ENCODE data around the gene TP53RK. TPM values are rescaled to one million over a fixed set of nuclear protein-coding genes. Genes with fewer than 3 reads are reported as not detected.
"Not testable (repeated sequence)": the region's sequence is repeated elsewhere in the genome, so short reads cannot be mapped to it uniquely, and the experiment has no call there.

The TP53RK gene
- total RNA-seq, 2 experiments from 2014 or later = 14.8 to 20.9 TPM

DNA sequence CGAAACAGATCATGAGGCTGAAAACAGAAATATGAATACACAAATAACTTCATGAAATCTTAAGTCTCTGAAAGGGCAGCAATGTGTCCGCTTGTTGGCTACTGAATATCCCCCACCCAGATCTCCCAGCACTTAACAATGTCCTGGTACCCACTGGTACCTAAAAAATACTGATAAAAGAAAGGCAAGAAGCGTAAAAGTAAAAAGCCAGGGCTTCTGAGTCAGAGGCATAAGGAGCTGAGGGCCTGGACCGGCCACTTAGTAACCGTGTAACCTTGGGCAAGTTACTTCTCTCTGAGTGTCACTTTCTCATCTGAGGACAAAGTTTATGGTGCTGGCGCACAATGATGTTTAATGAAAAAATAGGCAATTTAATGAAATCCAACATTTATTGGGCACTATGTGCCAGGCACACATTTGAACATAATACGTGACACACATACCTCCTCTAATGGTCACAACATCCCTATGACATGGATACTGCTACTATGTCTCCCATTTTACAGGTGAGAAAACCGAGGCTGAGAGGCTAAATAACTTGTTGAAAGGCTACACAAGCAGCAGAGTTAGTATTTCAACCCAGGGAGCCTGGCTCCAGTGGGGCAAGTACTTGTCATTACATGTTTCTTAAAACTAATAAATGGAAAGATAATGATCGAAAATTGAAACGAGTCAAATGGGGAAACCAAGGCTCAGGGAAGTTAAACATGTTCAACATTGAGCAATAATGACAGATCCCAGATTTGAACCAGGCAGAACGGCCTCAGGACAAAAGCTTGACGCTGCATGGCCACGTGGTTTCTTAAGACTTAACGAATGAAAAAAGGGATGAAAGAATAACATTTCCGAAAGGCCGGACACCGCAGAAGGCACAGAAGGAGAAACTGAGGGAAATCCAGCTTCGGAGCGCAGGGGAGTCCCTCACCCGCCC is 828 bp downstream of the TP53RK start:
- ATAC-seq = no peak
- Mint-ChIP-seq H3K9me3 (ENCODE audit: low read depth) (no peaks in the 10 kb centered on the region), H3K36me3 (peaks cover 27% of the 10 kb centered on the region), H3K27me3 (no peaks in the 10 kb centered on the region), H3K4me3 (peak overlapping the region; percentile 95), H3K4me1 (peaks cover 46% of the 10 kb centered on the region), H3K27ac (peak overlapping the region; percentile 85)
- CTCF ChIA-PET = interaction anchor here (0.6 to 6.0 kb wide), 11 partner anchors 8 to 167 kb away, joined by 3 to 22 read pairs (median 5); no protein-coding TSS in a partner anchor
- DNase-seq = no peak

DNA sequence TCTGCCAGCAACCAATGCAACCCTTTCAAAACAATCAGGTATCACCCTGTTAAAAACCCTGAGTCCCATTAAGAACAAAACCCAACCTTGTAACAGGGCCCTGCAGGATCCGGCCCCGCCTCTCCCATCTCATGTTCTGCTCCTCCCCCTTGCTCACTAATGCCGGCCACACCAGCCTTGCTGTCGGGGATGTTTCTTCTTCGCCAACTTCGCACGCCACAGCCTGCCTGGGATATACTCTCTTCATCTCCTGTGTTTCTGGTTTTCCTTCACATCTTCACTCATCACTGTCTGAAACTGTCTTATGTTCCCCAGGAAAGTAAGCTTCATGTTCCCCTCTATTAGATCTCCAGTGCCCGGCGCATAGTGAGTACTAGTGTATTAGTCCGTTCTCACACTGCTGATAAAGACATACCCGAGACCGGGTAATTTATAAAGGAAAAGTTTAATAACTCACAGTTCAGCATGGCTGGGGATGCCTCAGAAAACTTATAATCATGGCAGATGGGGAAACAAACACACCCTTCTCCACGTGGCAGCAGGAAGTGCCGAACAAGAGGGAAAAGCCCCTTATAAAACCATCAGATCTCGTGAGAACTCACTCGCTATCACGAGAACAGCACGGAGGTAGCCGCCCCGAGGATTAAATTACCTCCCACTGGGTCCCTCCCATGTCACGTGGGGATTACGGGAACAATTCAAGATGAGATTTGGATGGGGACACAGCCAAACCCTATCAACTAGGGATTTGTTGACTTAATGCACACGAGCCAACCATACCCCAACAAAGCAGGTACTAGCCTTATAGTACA is 5.1 kb downstream of the TP53RK start:
- Mint-ChIP-seq H3K27me3 (no peaks in the 10 kb centered on the region), H3K36me3 (peaks cover 23% of the 10 kb centered on the region), H3K4me1 (peaks cover 53% of the 10 kb centered on the region), H3K4me3 (no peak overlapping the region), H3K27ac (peak overlapping the region; percentile 39), H3K9me3 (ENCODE audit: low read depth) (no peaks in the 10 kb centered on the region)
- CTCF ChIA-PET = interaction anchor here (1.6 to 6.2 kb wide), 4 partner anchors 139 to 377 kb away, joined by 3 to 65 read pairs (median 4); no protein-coding TSS in a partner anchor
- no peak for ATAC-seq
- DNase-seq = no peak

GRCh38 chr20:46683668-46683938 is 5.6 kb downstream of the TP53RK start:
- H3K4me1 Mint-ChIP-seq = peaks cover 53% of the 10 kb centered on the region
- DNase-seq (no peak), ATAC-seq (no peak)
- CTCF ChIA-PET = interaction anchor here (1.6 to 6.2 kb wide), 3 partner anchors 139 to 377 kb away, joined by 3 to 65 read pairs (median 4); no protein-coding TSS in a partner anchor
- H3K36me3 Mint-ChIP-seq = peaks cover 23% of the 10 kb centered on the region
- no peaks in the 10 kb centered on the region for H3K27me3 Mint-ChIP-seq
- H3K9me3 Mint-ChIP-seq (ENCODE audit: low read depth) = no peaks in the 10 kb centered on the region
- no peak overlapping the region for H3K4me3 Mint-ChIP-seq
- H3K27ac Mint-ChIP-seq = peak overlapping the region; percentile 39

DNA sequence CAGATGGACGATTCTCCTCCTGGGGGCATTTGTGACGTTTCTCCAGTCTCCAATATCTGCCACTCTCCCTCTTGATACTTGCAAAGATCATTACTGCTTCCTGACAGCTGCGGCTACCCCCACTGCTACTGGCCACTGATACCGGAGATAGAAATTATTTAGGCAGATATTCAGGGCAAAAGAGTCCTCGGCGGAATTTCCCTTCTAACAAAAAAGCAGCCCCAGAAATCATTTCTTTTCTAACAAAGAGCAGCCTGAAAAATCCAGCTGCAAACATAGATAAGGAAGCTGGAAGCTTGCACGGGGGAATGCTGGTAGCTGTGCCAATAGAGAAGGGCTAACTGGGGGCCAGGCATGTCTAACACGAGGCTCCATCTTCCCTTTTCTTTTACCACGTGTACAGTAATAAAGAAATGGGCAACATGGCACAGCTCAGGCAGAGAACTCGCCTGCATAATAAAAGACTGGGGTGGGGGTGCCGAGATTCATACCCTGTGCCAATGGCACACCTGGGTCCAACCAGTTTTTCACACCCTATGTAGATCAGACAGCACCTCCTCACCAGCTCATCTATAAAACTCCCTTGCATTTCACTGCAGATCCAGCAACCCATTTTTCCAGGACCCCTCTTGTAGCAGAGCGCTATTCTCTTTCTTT is 6.1 kb downstream of the TP53RK start:
- ATAC-seq (no peak), DNase-seq (no peak)
- H3K4me1 Mint-ChIP-seq = peaks cover 49% of the 10 kb centered on the region
- no peak overlapping the region for H3K4me3 Mint-ChIP-seq
- no peaks in the 10 kb centered on the region for H3K27me3 Mint-ChIP-seq
- no peaks in the 10 kb centered on the region for H3K9me3 Mint-ChIP-seq (ENCODE audit: low read depth)
- peaks cover 20% of the 10 kb centered on the region for H3K36me3 Mint-ChIP-seq
- no peak overlapping the region for H3K27ac Mint-ChIP-seq
- CTCF ChIA-PET = interaction anchor here (1.1 to 6.2 kb wide), 5 partner anchors 121 to 376 kb away, joined by 3 to 65 read pairs (median 6); no protein-coding TSS in a partner anchor

GRCh38 chr20:46682063-46682821 is 7.0 kb downstream of the TP53RK start:
- ATAC-seq = no peak
- Mint-ChIP-seq H3K36me3 (peaks cover 20% of the 10 kb centered on the region), H3K27ac (no peak overlapping the region), H3K9me3 (ENCODE audit: low read depth) (no peaks in the 10 kb centered on the region), H3K4me3 (no peak overlapping the region), H3K4me1 (peaks cover 41% of the 10 kb centered on the region), H3K27me3 (no peaks in the 10 kb centered on the region)
- no peak for DNase-seq
- CTCF ChIA-PET = interaction anchor here (1.0 to 6.2 kb wide), 10 partner anchors 120 to 376 kb away, joined by 3 to 65 read pairs (median 6); partner anchors contain the start of genes OCSTAMP and ZNF334

DNA sequence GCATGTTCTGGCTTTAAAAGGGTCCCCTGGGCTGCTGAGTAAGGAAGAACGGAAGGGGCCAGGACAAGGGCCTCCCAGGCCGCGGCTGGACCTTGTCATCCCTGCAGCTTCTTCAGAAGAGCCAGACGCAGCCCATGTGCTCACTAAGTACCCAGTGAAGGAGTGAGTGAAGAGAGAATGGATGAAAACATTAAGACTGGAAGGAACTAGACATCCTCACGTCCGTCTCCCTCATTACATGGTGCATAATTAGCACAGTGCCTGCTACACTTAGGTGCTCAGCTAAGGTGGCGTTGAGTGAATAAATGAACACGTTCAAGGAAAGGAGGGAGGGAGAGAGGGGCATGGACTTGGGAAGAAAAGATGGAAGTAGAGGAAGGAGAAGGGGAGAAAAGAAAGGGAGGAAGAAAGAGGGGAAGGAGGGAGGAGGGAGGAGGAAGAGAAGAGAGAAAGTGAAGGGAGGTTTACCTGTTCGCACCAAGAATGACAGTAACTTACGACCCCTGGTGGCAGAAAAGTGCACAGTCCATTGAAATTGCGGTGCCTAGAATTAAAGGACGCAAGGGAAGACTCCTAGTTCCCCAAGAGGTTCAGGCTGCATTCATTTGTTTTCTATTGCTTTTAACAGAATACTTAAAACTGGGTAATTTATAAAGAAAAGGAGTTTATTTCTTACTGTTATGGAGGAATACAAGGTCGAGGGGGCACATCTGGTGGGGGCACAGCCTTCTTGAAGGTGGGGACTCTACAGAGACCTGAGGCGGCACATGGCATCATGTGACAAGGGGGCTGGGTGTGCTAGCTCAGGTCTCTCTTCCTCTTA is 8.0 kb downstream of the TP53RK start:
- peak; percentile 69 for ATAC-seq
- CTCF ChIA-PET = interaction anchor here (0.8 to 6.2 kb wide), 19 partner anchors 8 to 258 kb away, joined by 3 to 65 read pairs (median 5); partner anchors contain the start of genes OCSTAMP, TP53RK and ZNF334
- peak overlapping the region; percentile 45 for H3K27ac Mint-ChIP-seq
- H3K9me3 Mint-ChIP-seq (ENCODE audit: low read depth) = no peaks in the 10 kb centered on the region
- no peak overlapping the region for H3K4me3 Mint-ChIP-seq
- no peaks in the 10 kb centered on the region for H3K27me3 Mint-ChIP-seq
- H3K4me1 Mint-ChIP-seq = peaks cover 32% of the 10 kb centered on the region
- peaks cover 14% of the 10 kb centered on the region for H3K36me3 Mint-ChIP-seq
- DNase-seq = peak; percentile 81

- DNase-seq (no peak), ATAC-seq (no peak)
- H3K4me3 Mint-ChIP-seq = no peak overlapping the region
- CTCF ChIA-PET = interaction anchor here (0.8 to 6.2 kb wide), 18 partner anchors 8 to 258 kb away, joined by 3 to 65 read pairs (median 5); partner anchors contain the start of genes OCSTAMP, TP53RK and ZNF334
- peaks cover 8% of the 10 kb centered on the region for H3K36me3 Mint-ChIP-seq
- no peaks in the 10 kb centered on the region for H3K9me3 Mint-ChIP-seq (ENCODE audit: low read depth)
- H3K27ac Mint-ChIP-seq = no peak overlapping the region
- no peaks in the 10 kb centered on the region for H3K27me3 Mint-ChIP-seq
- H3K4me1 Mint-ChIP-seq = peaks cover 27% of the 10 kb centered on the region
Measured at GRCh38 chr20:46680684-46681031, 8.6 kb downstream of the TP53RK start.

DNA sequence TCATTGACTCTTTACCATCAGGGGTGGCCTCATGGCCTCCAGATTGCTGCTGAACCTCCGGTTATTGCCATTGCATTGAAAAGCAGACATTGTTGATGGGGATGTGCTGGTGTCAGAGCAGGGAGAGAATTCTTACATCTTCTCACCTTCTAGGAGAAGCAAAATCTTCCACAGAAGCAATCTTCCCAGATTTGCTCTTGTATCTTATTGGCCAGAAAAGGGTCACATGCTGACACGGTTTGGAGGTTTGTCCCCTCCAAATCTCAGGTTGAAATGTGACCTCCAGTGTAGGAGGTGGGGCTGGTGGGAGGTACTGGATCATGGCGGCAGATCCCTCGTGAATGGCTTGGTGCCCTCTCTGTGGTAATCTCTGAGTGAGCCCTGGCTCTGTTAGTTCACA is 10.7 kb downstream of the TP53RK start:
- ATAC-seq (no peak), DNase-seq (peak; percentile 2)
- Mint-ChIP-seq H3K9me3 (ENCODE audit: low read depth) (no peaks in the 10 kb centered on the region), H3K36me3 (no peaks in the 10 kb centered on the region), H3K27me3 (peaks cover under 1% of the 10 kb centered on the region), H3K4me1 (peaks cover 16% of the 10 kb centered on the region), H3K27ac (no peak overlapping the region), H3K4me3 (no peak overlapping the region)
- CTCF ChIA-PET = interaction anchor here (0.9 to 6.2 kb wide), 2 partner anchors 117 to 134 kb away, joined by 3 to 65 read pairs; no protein-coding TSS in a partner anchor

GRCh38 chr20:46677608-46678007 is 11.6 kb downstream of the TP53RK start:
- H3K9me3 Mint-ChIP-seq (ENCODE audit: low read depth) = no peaks in the 10 kb centered on the region
- no peak overlapping the region for H3K4me3 Mint-ChIP-seq
- CTCF ChIA-PET = interaction anchor here (1.4 kb wide), 1 partner anchor 141 kb away, joined by 3 read pairs; no protein-coding TSS in a partner anchor
- H3K36me3 Mint-ChIP-seq = no peaks in the 10 kb centered on the region
- peaks cover 13% of the 10 kb centered on the region for H3K4me1 Mint-ChIP-seq
- peaks cover 3% of the 10 kb centered on the region for H3K27me3 Mint-ChIP-seq
- no peak overlapping the region for H3K27ac Mint-ChIP-seq
- DNase-seq (peak; percentile 12), ATAC-seq (no peak)

GRCh38 chr20:46676649-46677316 is 12.5 kb downstream of the TP53RK start:
- not testable (repeated sequence) for ATAC-seq; H3K4me3 Mint-ChIP-seq; H3K9me3 Mint-ChIP-seq (ENCODE audit: low read depth); H3K27me3 Mint-ChIP-seq; H3K27ac Mint-ChIP-seq; H3K36me3 Mint-ChIP-seq
- H3K4me1 Mint-ChIP-seq = peaks cover 12% of the 10 kb centered on the region
- peak; percentile 9 for DNase-seq
- CTCF ChIA-PET = interaction anchor here (0.7 to 1.4 kb wide), 2 partner anchors 140 to 155 kb away, joined by 3 read pairs; no protein-coding TSS in a partner anchor

Measured in activated CD8-positive, alpha-beta memory T cell treated with anti-CD3 and anti-CD28 coated beads, Interleukin-2, amount 10 ng/mL, durations not matched to agents 7 days and 5 days (primary cell).